H1 (cell line): ENCODE measurements around the gene TJP3. TPM values are rescaled to one million over a fixed set of nuclear protein-coding genes. Genes with fewer than 3 reads are reported as not detected.

Experiments
- CTCF ChIA-PET: fragments of 300-600 bp; sonication (Branson Sonifier 250); formaldehyde crosslinking; loops from one replicate; lab custom pipeline; 2021; ENCODE audit not compliant: partially characterized antibody; lab: Charles Lee
- POLR2A ChIA-PET: fragments of 300-600 bp; sonication (Branson Sonifier 250); formaldehyde crosslinking; loops from one replicate; lab custom pipeline; 2021; ENCODE audit warnings: inconsistent platforms; ENCODE audit not compliant: partially characterized antibody; lab: Charles Lee
- DNase-seq, 2 experiments: peaks; one replicate each; pipeline versions ENCODE4 v3.0.0 to v3.0.0-alpha.2; 2010 to 2022; ENCODE audit warnings: low spot score in 2 of 2, low read depth in 1 of 2, mixed read lengths in 1 of 2
- FAIRE-seq: peaks from 2 replicates; lab custom pipeline; 2011; peaks lifted over from hg19 to GRCh38; lab: Jason Lieb, UNC
- H2AFZ ChIP-seq: 2 replicates; pipeline ENCODE4 v1.8.1; 2012; ENCODE audit warnings: low read length, inconsistent platforms
- H2AK5ac ChIP-seq: 2 replicates; pipeline ENCODE4 v1.6.1; 2013; ENCODE audit warnings: low read depth, low read length
- H2BK120ac ChIP-seq: replicated peaks from 2 replicates; pipeline ENCODE3; 2013; ENCODE audit warnings: low read depth, low read length, inconsistent platforms
- H2BK12ac ChIP-seq: 2 replicates; pipeline ENCODE4 v1.6.1; 2013; ENCODE audit warnings: low read depth, low read length
- H2BK15ac ChIP-seq: 2 replicates; pipeline ENCODE4 v1.6.1; 2013; ENCODE audit warnings: low read length
- H2BK20ac ChIP-seq: 2 replicates; pipeline ENCODE4 v1.6.1; 2013; ENCODE audit warnings: low read length
- H2BK5ac ChIP-seq: 2 replicates; pipeline ENCODE4 v1.6.1; 2013; ENCODE audit warnings: low read depth, low read length
- H3K14ac ChIP-seq: 2 replicates; pipeline ENCODE4 v1.6.1; 2013; ENCODE audit warnings: inconsistent platforms; ENCODE audit not compliant: insufficient read length
- H3K18ac ChIP-seq: 2 replicates; pipeline ENCODE4 v1.6.1; 2013; ENCODE audit warnings: low read length; ENCODE audit errors: extremely low read depth
- H3K23ac ChIP-seq: 2 replicates; pipeline ENCODE4 v1.6.1; 2013; ENCODE audit warnings: inconsistent platforms; ENCODE audit not compliant: insufficient read length
- H3K23me2 ChIP-seq: 2 replicates; pipeline ENCODE4 v1.6.1; 2013; ENCODE audit warnings: low read depth, low read length
- H3K27ac ChIP-seq: 2 replicates; pipeline ENCODE4 v1.6.1; 2011; ENCODE audit warnings: low read depth, low read length, inconsistent platforms
- H3K27me3 ChIP-seq, 4 experiments: replicated peaks in 1 of 4; 1 replicate in 1 of 4; 2 replicates in 3 of 4; pipeline versions ENCODE4 v1.6.1 to v1.8.1; 2011 to 2013; ENCODE audit warnings: low read length in 3 of 4, mild to moderate bottlenecking in 3 of 4, inconsistent platforms in 2 of 4, mixed read lengths in 2 of 4, moderate library complexity in 1 of 4; ENCODE audit not compliant: control insufficient read depth in 3 of 4, insufficient read depth in 3 of 4; ENCODE audit errors: extremely low read depth in 1 of 4
- H3K36me3 ChIP-seq, 4 experiments: 2 replicates each; pipeline versions ENCODE4 v1.6.1 to v1.8.1; 2011 to 2013; ENCODE audit warnings: mild to moderate bottlenecking in 4 of 4, low read length in 3 of 4, moderate library complexity in 2 of 4, control low read depth in 1 of 4, inconsistent platforms in 1 of 4; ENCODE audit not compliant: insufficient read depth in 4 of 4, control insufficient read depth in 2 of 4
- H3K4ac ChIP-seq: replicated peaks from 2 replicates; pipeline ENCODE3; 2013; ENCODE audit warnings: low read length, low read depth, mixed read lengths, inconsistent platforms; ENCODE audit not compliant: insufficient read length
- H3K4me1 ChIP-seq, 4 experiments: replicated peaks in 1 of 4; 1 replicate in 1 of 4; 2 replicates in 3 of 4; pipeline versions ENCODE4 v1.6.1 to v1.8.1; 2011 to 2013; ENCODE audit warnings: low read length in 3 of 4, inconsistent platforms in 2 of 4, mixed read lengths in 1 of 4; ENCODE audit not compliant: insufficient read depth in 4 of 4, control insufficient read depth in 3 of 4
- H3K4me2 ChIP-seq, 2 experiments: 2 replicates each; pipeline versions ENCODE4 v1.6.1 to v1.8.1; 2011 to 2013; ENCODE audit warnings: low read depth in 2 of 2, low read length in 2 of 2, control low read depth in 1 of 2, inconsistent platforms in 1 of 2, mild to moderate bottlenecking in 1 of 2; ENCODE audit not compliant: insufficient read depth in 1 of 2
- H3K4me3 ChIP-seq, 4 experiments: fragments of 200-600, 300-600 bp in 1 of 4; sonication (generic), shearing (Covaris generic), sonication (Bioruptor Twin) in 1 of 4; 2 replicates each; pipeline versions ENCODE4 v1.5.1 to v1.8.1; 2011 to 2016; ENCODE audit warnings: low read length in 4 of 4, low read depth in 3 of 4, control low read depth in 2 of 4, inconsistent platforms in 2 of 4, mild to moderate bottlenecking in 2 of 4, mixed read lengths in 1 of 4, moderate library complexity in 1 of 4; ENCODE audit not compliant: insufficient read depth in 2 of 4; ENCODE audit errors: extremely low read depth in 1 of 4
- H3K56ac ChIP-seq: replicated peaks from 2 replicates; pipeline ENCODE3; 2013; ENCODE audit warnings: low read depth, mild to moderate bottlenecking, mixed read lengths, low read length, inconsistent platforms; ENCODE audit not compliant: insufficient read length
- H3K79me1 ChIP-seq: 2 replicates; pipeline ENCODE4 v1.6.1; 2013; ENCODE audit warnings: low read depth, low read length, control low read depth
- H3K79me2 ChIP-seq, 2 experiments: 2 replicates each; pipeline versions ENCODE4 v1.6.1 to v1.8.1; 2012 to 2013; ENCODE audit warnings: low read length in 2 of 2, mild to moderate bottlenecking in 2 of 2, inconsistent platforms in 1 of 2; ENCODE audit not compliant: insufficient read depth in 2 of 2, control insufficient read depth in 1 of 2
- H3K9ac ChIP-seq, 4 experiments: replicated peaks in 1 of 4; 1 replicate in 1 of 4; 2 replicates in 3 of 4; pipeline versions ENCODE4 v1.6.1 to v1.8.1; 2011 to 2013; ENCODE audit warnings: low read depth in 3 of 4, low read length in 3 of 4, control low read depth in 2 of 4, mild to moderate bottlenecking in 2 of 4, moderate library complexity in 2 of 4, inconsistent platforms in 1 of 4; ENCODE audit errors: extremely low read depth in 1 of 4
- H3K9me3 ChIP-seq, 2 experiments: 2 replicates each; pipeline versions ENCODE4 v1.6.1 to v1.8.1; 2012 to 2013; ENCODE audit warnings: mild to moderate bottlenecking in 2 of 2, moderate library complexity in 2 of 2, control low read depth in 1 of 2, inconsistent platforms in 1 of 2, low read depth in 1 of 2, low read length in 1 of 2, mixed read lengths in 1 of 2; ENCODE audit not compliant: insufficient read depth in 2 of 2
- H4K20me1 ChIP-seq, 2 experiments: replicated peaks in 1 of 2; 2 replicates each; pipeline versions ENCODE3 to v1.8.1; 2011 to 2013; ENCODE audit warnings: inconsistent platforms in 2 of 2, low read length in 2 of 2, mild to moderate bottlenecking in 1 of 2; ENCODE audit not compliant: insufficient read depth in 2 of 2, control insufficient read depth in 1 of 2
- H4K5ac ChIP-seq: 2 replicates; pipeline ENCODE4 v1.6.1; 2013; ENCODE audit warnings: low read length, low read depth, mixed read lengths, inconsistent platforms; ENCODE audit not compliant: insufficient read length
- H4K8ac ChIP-seq: 2 replicates; pipeline ENCODE4 v1.8.0; 2013; ENCODE audit warnings: mild to moderate bottlenecking, moderate library complexity, low read length, inconsistent platforms; ENCODE audit not compliant: insufficient read depth; ENCODE audit errors: extremely low read depth
- H4K91ac ChIP-seq: replicated peaks from 2 replicates; pipeline ENCODE3; 2013; ENCODE audit warnings: low read length, mixed read lengths, inconsistent platforms; ENCODE audit not compliant: insufficient read length
- ATF3 ChIP-seq: IDR thresholded peaks from 2 replicates; pipeline ENCODE4 v1.6.1; 2011; ENCODE audit warnings: low read depth, mild to moderate bottlenecking, low read length; ENCODE audit not compliant: insufficient read depth
- CBX5 ChIP-seq: fragments of 300-800, 300-1000 bp; sonication (generic); IDR thresholded peaks from 2 replicates; pipeline ENCODE4 v1.7.1; 2016; ENCODE audit warnings: antibody characterized with exemption, low read length, low read depth
- TAF7 ChIP-seq: optimal IDR thresholded peaks from 2 replicates; pipeline ENCODE3; 2011; ENCODE audit warnings: low read depth, mild to moderate bottlenecking, inconsistent platforms, low read length, moderate library complexity, borderline replicate concordance
- WGBS, 2 experiments: shearing (Covaris generic) in 1 of 2; methylation state at CpG; one replicate each; pipeline versions ENCODE4 v1.1.6 to v1.1.7; 2013 to 2015; ENCODE audit warnings: low lambda C conversion rate in 2 of 2, mixed read lengths in 2 of 2, inconsistent platforms in 1 of 2, low coverage in 1 of 2, missing lambda C conversion rate in 1 of 2; ENCODE audit not compliant: insufficient replicate concordance in 2 of 2, insufficient coverage in 1 of 2, insufficient read length in 1 of 2; ENCODE audit errors: extremely low coverage in 1 of 2, missing lambda C conversion rate in 1 of 2; 5-methylcytosine and 5-hydroxymethylcytosine counted together
- polyA plus RNA-seq, 7 experiments: library from polyadenylated mRNA; depleted of rRNA in 3 of 7; stranded (reverse) in 5 of 7; unstranded in 2 of 7; fragments of >200 nt in 5 of 7; fragments of 200-250 nt in 2 of 7; gene quantifications; 1 replicate in 5 of 7; 2 replicates in 1 of 7; 4 replicates in 1 of 7; pipeline versions ENCODE4 v1.2.1 to v1.2.3, GENCODE V29; 2011 to 2013; ENCODE audit warnings: missing spikeins in 2 of 7, mixed read lengths in 2 of 7
- total RNA-seq: library from RNA; stranded (reverse); fragmentation: NEBNext Ultra II Directional; extraction: Animal tissue kit (Norgen Biotek cat#: 25700); gene quantifications from 2 replicates; pipeline ENCODE4 v1.2.1, GENCODE V29; 2021

Gene TJP3
- total and polyA plus RNA-seq, 2 of the 8 experiments (the other 6 are each of a cell fraction or from before 2014, with no cell fraction given): 17.1 to 26.1 TPM

GRCh38 chr19:3712663-3713611 lies 4.8 kb downstream of the TJP3 start:
- DNase-seq: no peak
- WGBS, 2 experiments: 86% methylated on average over 23 of the region's 23 CpGs; no CpG with 5 or more reads in 1 of the 2 experiments
- no peak overlapping the region for H3K23ac ChIP-seq
- 0 out of 7 replicates have a peak, but pooled peaks cover 0 to under 1% (median 0%) of the 10 kb centered on the region in 4 experiments for H3K27me3 ChIP-seq
- no peak overlapping the region for H3K4me2 ChIP-seq
- no peak overlapping the region for H2BK20ac ChIP-seq
- TF ChIP-seq TAF7 (no peak), ATF3 (no peak), CBX5 (no peak)
- TF ChIP-seq, all 59 proteins: peak for 0
- no peak overlapping the region for H3K4ac ChIP-seq
- no peak overlapping the region for H2BK120ac ChIP-seq
- H2AFZ ChIP-seq: no peak overlapping the region
- H3K14ac ChIP-seq: no peak overlapping the region
- H3K79me2 ChIP-seq: no peaks in the 10 kb centered on the region
- H4K20me1 ChIP-seq: no peaks in the 10 kb centered on the region
- H4K91ac ChIP-seq: no peak overlapping the region
- H3K36me3 ChIP-seq: no peaks in the 10 kb centered on the region
- no peak overlapping the region for H3K27ac ChIP-seq
- H2AK5ac ChIP-seq: no peak overlapping the region
- H3K56ac ChIP-seq: no peak overlapping the region
- H2BK5ac ChIP-seq: no peak overlapping the region
- H3K9ac ChIP-seq: no peak overlapping the region
- no peak for FAIRE-seq
- H3K79me1 ChIP-seq: no peaks in the 10 kb centered on the region
- H3K9me3 ChIP-seq: no peaks in the 10 kb centered on the region
- H3K23me2 ChIP-seq: no peaks in the 10 kb centered on the region
- no peak overlapping the region for H2BK15ac ChIP-seq
- no peak overlapping the region for H3K4me3 ChIP-seq
- no peak overlapping the region for H2BK12ac ChIP-seq
- H3K4me1 ChIP-seq: peaks cover 0 to 19% (median 14%) of the 10 kb centered on the region in 4 experiments; a peak in 4 of 7 replicates
- no peak overlapping the region for H3K18ac ChIP-seq
- H4K5ac ChIP-seq: no peak overlapping the region
- H4K8ac ChIP-seq: peak overlapping the region; percentile 64; the same call in 1 of the 2 replicates
- ChIA-PET CTCF (interaction anchor here (0.6 to 5.7 kb wide), 5 partner anchors 11 to 361 kb away, joined by 3 to 38 read pairs (median 3); partner anchors contain the start of gene PIP5K1C), POLR2A (interaction anchor here (2.0 kb wide), 1 partner anchor 9 kb away, joined by 5 read pairs; no protein-coding TSS in a partner anchor)
